T-helper 9 cell (primary cell): ENCODE results near the gene SETD2.
A peak's percentile ranks its signal among the peaks of the same experiment; 100 is the strongest.

Experiments
- DNase-seq: peaks from one replicate; pipeline ENCODE4 v3.0.0-alpha.2; 2020

Gene SETD2

DNA sequence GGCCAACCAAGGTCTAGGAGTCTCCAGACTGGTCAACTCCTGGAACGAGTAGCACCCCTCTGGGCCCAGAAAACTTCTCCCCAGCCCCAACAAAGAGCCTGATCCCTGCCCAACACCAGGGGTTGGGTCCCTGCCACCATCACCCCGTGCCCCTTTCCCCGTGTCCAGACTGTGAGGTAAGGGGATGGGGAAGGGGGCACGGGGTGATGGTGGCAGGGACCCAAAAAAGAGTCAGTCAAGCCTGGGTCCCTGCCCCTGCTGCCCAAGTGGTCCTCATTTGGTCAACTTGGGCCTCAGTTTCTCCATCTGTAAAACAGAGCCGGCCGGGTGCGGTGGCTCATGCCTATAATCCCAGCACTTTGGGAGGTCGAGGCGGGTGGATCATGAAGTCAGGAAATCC lies 185.5 kb downstream of the SETD2 start:
- no peak for DNase-seq

DNA sequence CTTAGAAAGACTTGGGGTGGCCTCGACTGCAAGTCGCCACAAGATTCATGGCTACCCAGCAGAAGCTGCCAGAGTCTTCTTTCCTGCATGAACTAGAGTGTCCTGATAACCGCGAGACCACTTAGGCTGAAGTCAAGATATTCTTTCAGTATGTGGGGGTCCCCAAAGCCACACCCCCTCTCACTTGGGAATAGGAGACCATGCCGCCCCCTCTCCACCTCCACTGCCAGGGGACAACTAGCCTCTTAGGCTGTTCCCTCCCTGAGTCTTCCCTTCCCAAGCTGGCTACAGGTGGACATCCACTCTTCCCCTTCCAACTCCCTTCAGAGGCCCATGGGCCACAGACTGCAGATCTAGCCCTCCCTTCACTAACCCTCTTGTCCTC lies 186.1 kb downstream of the SETD2 start:
- DNase-seq, result no peak

DNA sequence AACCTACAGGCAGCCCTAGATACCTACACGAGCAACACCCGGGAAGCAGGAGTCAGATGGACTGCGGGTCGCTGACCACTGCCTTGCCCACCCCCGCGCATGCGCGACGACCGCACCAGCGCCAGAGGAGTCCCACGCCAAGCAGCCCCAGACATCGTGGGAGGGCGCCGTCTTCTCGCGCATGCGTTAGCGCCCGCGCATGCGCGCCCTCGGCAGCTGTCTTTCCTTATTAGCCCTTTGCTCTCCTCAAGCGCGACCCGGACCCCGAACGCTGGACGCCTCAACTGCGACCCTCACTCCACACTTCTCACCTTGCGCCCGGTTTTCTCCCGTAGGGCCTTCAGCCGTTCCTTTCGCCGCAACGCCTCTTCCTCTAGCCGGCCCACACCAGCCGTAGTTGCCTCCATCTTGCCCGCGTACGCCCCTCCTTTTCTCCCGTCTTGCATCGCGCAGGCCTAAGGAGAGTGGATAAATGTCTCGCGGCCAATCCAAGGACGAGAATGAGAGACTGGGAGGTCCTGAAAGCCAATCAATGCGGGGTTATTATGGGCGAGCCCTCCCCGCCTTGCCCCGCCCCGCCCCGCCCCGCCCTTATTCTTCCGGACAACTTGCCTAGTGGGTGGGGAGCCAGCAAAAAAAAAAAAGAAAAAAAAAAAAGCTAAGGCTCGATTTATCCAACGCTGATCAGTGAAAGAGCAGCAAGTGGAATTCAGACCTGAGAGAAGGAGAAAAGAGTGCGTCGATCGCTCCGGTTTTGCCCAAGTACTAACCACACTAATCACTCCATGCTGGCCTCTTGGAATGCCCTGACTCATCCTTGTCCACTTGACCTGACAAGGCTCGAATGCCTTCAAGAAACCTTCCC lies 187.4 kb downstream of the SETD2 start, which contains the start of gene CCDC12:
TSS of gene CCDC12 (minus strand) at position 420 of the 865 bp plus-strand sequence. CDS start at position 407, 13 bp downstream.
- peak; percentile 86 for DNase-seq

DNA sequence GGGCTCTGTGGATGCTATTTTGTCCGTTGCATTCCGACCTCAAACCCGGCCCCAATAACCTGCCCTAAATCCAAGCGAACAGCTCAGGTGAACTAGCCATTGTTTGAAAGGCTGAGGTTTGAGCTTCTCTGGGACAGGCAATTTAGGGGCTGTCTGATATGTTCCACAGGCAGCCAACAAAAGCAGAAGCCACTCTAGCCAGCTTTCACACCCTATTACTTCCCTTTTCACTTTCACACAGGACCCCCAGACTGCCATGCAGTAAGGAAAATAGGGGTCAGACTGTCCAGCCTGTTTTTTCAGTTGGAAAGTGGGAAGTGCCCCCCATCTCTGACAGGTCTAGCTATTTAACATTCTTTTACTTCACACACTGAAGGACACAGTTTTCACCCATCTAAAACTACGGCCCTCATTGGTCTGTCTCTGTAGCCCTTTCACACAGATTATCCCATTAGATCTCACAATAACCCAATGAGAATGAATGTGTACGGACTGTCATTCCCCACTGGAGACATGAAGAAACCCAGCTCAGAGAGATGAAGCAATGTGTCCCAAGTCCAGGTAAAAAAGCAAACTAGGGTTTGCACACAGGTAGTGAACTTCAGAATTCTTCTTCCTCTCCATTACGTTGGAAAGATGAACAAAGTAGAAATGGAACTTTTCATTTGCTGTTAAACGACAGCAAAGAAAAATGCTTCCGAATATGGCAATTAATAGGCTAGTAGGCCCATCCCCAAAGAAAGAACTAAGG lies 189.3 kb downstream of the SETD2 start:
- DNase-seq, result no peak

DNA sequence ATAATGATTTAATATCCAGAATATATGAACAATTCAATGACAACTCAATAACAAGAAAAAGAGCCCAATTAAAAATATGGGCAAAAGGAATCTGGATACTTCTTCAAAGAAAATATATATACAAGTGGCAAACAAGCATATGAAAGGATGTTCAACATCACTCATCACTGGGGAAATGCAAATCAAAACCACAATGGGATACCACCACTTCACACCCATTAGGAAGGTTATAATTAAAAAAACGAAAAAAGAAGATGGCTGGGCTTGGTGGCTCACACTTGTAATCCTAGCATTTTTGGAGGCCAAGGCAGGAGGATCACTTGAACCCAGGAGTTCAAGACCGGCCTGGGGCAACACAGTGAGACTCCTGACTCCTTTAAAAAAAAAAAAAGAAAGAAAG lies 191.5 kb downstream of the SETD2 start:
- DNase-seq, result no peak

DNA sequence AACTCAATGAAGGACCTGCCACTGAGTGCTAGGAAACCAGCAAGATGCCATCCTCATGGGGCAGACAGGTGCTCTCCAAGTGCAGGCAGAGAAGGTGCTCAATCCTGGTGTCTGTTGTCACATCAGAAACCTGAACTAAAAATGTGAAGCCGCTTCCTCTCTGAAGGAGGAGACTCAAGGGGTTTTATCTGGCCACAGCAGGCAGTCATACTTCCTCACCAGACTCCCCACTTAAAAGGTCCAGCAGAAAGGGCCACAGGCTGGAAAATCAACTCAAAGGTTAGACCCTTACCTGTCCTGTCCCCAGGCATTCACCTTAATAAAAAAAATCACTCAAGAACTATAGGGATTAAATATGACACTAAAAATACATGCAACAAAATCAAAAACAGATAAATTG lies 192.2 kb downstream of the SETD2 start:
- DNase-seq, result no peak

DNA sequence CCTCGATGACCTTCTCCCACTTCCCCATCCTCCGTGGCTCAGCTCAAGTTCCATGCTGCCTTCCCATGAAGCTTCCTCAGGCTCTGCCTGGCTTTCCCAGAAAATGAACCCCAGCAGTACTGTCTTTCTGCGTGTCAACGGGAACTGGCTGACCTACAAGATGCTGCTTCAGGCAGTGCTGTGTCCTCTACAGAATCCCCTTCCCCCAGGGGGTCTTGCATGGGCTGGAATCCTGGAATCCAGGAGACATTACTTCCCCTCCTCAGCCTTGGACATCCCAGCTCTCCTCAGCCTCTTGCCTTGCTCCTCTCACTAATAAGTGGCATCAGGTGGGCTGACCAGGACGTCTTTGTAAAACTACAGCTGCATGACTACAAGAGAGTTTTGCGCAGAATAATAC lies 192.8 kb downstream of the SETD2 start:
- DNase-seq, result no peak

DNA sequence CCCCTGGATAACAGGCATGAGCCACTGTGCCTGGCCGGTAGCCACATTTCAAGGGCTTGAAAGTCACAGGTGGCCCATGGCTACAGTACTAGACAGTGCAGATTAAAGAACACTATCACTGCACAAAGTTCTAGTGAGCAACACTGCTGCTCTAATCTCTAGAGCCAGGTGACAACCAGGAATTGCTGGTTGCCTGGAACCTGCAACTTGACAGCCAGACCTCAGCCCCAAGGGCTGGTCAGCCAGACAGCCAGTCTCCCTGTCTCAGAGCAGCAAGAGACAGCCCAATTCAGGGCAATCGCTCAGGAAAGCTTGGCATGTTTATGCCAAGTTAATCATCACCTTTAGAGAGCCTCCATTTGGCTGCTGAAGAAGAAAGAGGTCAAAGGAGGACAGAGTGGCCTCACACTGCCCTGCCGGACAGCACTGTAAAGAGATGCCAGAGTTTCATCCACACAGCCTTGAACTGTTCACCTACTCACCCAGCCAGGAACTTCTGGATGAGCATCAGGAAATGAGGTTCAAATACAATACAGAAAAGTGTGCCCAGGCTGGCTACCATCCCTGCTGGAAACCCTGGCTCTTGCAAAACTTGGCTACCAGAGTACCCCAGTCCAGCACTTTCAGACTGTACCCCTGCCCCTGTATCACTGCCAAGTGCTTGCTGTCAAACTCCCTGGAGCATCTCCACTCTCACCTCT lies 193.4 kb downstream of the SETD2 start:
- no peak for DNase-seq

DNA sequence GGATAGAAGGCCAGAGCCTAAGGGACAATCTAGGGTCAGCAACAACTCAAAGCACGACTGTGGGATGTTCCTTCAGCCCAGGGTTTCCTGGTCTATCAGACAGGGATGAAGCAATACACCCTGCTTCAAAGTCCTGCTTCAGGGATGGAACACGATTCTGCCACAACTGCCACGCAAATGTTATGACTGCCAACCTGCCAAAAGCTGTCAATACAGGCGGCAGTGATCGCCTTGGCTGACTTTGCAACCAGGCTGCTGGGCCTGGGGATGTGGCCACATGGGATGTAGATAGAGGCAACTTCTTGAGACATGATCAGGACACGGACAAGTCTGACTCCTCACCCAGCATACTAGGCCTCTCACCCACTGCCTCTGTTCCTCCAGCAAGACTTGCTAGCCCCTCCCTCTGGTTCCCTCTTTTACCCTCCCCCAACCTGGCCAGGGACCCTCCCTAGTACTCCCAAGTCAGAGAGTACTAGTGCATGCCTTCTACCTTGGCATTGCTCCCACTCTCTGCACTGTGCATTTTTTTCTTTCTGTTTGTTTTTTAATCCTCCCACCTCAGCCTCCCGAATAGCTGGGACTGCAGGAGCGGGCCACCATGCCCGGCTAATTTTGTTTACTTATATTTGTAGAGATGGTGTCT lies 195.0 kb downstream of the SETD2 start:
- no peak for DNase-seq

DNA sequence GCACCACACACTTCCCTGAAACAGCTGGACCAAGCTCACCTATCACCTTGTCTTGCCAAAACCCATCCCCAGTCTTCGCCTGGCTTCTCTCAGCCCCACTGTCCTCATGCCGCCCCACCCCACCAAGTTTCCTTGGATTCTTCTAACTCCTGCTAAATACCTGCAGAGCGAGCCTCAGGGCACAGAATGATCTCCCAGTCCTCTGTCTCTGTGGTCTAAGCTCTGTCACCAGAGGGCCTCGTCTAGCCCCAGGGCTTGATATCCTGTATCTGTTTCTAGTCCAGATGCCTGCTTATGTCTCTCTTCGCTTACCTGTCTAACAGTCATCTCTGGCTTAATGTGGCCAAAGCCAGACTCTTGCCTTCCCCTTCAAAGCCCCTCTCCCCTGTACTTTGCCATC lies 197.1 kb downstream of the SETD2 start:
- no peak for DNase-seq
